DMS 273 treated with DMSO at 0.1 percent for 48 hours (cell line): ENCODE data around the gene ZNRF3.
"Not testable (repeated sequence)": the region's sequence is repeated elsewhere in the genome, so short reads cannot be mapped to it uniquely, and the experiment has no call there.

Source experiments
- DNase-seq: peaks from one replicate; lab custom pipeline; 2025; lab: John Stamatoyannopoulos, UW

Gene ZNRF3

GRCh38 chr22:29069463-29069862 lies 186.1 kb downstream of the ZNRF3 start:
- DNase-seq, result no peak

GRCh38 chr22:29070490-29070889 lies 187.1 kb downstream of the ZNRF3 start:
- no peak for DNase-seq

DNA sequence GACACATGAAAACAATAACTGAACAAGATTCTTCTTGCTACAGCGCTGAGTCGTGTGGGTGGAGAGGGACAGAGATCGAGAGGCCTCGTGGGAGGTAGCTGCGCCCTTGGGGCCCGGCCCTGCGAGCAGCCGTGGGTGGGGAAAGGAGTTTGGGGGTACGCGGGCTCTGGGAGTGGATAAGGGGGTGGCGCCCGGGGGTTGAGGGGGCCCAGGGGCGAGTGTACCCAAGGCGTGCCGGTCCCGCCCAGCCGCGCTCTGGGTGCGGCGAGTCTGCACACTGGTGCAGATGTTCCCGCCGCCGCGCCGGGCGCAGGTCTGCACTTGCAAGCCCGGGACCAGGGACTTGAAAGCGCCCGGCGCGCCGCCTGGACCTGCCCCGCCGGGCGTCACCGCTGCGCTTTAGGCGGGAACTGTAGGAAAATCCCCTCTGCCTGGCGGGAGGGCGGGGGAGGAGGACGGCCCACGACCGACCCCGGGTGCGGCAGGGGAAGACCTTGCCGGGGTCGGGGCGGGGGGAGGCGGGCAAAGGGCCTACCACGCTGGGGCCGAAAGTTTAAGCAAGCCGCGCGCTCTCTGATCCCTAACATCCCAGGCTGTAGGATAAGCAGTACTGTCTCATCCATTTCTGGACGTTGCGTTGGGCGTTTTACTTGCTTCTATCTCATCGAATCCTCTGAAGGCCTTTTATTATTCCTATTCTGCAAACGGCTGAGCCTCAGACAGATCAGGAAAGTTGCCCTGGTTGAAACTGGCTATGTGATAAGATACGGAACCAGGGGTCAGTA lies 188.1 kb downstream of the ZNRF3 start:
- DNase-seq, result peak; percentile 28

GRCh38 chr22:29072193-29072978 lies 189.0 kb downstream of the ZNRF3 start:
- DNase-seq, result no peak

DNA sequence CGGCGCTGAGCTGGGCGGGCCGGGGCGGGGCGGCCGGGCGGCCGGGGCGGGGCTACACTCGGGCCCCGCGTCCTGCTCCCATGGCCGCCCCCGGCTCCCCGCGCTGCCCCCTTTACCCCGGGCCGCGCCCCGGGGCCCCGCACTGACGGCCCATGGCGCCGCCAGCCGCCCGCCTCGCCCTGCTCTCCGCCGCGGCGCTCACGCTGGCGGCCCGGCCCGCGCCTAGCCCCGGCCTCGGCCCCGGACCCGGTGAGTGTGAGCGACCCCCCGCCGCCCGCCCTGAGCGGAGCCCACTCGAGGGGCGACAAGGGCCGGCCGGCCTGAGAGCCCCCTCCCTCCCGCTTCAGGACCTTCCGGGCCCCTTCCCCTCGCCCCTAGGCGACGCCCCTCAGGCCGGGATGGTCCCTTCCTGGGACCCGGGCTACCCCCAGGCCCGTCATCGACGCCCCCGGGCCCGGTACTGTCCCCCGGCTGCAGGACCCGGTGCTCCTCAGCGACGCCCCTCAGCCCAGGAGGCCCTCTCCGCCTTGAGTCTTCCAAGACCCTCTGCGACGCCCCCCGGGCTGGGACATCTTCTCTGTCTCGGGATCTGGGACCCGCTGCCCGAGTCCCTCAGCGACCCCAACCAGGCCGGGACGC lies 189.7 kb downstream of the ZNRF3 start, which contains the start of gene KREMEN1:
KREMEN1 (plus strand) TSS at position 57 of the 639 bp plus-strand sequence; CDS start at position 153, 96 bp downstream.
- DNase-seq, result no peak

DNA sequence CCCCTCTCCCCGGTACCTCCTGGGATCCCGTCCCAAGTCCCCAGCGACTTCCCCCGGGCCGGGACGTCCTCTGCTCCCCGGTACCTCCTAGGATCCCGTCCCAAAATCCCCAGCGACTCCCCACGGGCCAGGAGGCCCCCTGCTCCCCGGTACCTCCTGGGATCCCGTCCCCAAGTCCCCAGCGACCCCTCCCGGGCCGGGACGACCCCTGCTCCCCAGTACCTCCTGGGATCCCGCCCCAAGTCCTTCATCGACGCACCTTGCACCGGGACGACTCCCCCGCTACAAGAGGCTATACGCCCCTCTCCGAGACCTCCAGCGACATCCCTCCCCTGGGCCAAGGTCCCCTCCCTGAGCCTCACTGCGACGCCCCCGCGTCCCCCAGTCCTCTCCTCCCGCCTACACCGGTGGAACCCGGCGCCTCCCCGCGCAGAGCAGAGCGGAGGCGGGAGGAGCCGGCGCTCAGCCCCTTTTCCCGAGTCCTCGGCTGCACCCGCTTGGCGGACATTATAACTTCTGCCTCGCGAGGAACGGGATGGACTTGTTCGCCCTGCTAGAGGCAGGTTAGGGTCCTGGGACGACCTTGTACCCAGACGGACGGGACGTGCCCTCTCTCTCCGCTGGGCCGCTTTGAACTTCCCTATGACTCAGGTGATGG lies 190.4 kb downstream of the ZNRF3 start:
- no peak for DNase-seq

GRCh38 chr22:29074276-29074772 lies 191.0 kb downstream of the ZNRF3 start:
- no peak for DNase-seq

GRCh38 chr22:29078036-29078868 lies 194.9 kb downstream of the ZNRF3 start:
- no peak for DNase-seq

GRCh38 chr22:29078869-29079207 lies 195.5 kb downstream of the ZNRF3 start:
- no peak for DNase-seq

- DNase-seq, result peak; percentile 65
These were observed 196.0 kb downstream of the ZNRF3 start for GRCh38 chr22:29079218-29079901.

GRCh38 chr22:29080106-29080975 lies 197.0 kb downstream of the ZNRF3 start:
- DNase-seq, result peak; percentile 84

DNA sequence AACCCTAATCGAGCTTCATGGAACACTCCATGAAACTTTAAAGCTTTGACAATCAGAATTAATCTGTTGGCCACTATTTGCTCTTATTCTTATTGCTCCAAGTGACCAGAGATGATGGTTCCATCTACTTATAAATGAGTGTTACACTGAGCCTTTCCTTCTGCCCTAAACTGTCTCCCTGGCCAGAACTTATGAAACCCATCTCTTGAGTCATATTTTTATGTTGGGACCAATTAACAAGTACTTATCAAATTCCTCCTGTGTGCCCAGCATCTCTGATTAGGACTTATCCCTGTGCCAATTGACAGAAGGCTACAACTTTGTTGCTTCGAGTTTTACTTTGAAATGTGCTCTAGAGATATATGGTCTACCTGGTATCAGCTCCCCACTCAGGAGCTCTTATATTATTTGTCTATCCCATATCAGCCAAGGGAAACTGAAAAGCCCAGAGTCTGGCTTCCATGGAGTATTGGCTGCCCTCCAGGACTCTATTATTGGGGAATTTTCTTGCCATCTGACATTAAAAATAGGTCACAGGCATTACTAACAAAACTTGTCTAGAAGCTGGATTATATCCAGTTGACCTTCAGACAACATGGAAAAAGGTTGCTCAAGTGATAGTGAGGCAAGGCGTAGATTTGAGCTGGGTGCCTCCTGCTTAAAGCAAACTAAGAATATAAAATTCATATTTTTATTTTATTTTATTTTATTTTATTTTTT lies 198.3 kb downstream of the ZNRF3 start:
- DNase-seq, result no peak

DNA sequence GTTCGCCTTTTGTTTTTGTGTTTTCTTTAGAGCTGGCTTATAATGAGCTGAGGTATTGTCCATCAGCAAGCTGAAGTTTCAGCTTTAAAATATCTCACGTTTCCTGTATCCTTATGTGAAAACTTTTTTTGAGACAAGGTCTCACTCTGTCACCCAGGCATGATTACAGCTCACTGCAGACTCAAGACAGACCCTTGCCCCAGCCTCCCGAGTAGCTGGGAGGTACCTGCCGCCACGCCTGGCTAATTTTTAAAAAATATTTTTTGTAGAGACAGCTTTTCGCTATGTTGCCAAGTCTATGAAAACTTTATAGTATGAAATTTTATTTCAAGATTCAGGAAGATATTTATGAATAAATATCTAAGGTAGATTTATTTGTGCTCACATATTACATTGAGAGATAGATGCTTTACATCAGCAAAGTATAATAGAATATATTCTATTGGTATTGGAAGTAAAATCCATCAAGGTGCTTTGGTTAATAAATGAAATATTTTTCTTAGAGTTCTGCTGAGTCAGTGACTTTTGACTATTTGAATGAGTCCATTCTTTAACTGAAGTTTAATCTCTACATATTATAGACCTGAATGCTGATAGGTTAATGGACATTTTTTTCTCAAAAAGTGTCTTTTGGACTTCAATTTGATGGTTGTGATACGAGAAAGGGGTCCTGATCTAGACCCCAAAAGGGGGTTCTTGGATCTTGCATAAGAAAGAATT lies 199.6 kb downstream of the ZNRF3 start:
- no peak for DNase-seq

GRCh38 chr22:29083576-29083932 lies 200.2 kb downstream of the ZNRF3 start:
- not testable (repeated sequence) for DNase-seq

GRCh38 chr22:29083933-29084591 lies 200.7 kb downstream of the ZNRF3 start:
- no peak for DNase-seq

GRCh38 chr22:29087012-29087411 lies 203.6 kb downstream of the ZNRF3 start:
- DNase-seq, result no peak

- DNase-seq, result no peak
These were observed 205.4 kb downstream of the ZNRF3 start for GRCh38 chr22:29088809-29089208.

DNA sequence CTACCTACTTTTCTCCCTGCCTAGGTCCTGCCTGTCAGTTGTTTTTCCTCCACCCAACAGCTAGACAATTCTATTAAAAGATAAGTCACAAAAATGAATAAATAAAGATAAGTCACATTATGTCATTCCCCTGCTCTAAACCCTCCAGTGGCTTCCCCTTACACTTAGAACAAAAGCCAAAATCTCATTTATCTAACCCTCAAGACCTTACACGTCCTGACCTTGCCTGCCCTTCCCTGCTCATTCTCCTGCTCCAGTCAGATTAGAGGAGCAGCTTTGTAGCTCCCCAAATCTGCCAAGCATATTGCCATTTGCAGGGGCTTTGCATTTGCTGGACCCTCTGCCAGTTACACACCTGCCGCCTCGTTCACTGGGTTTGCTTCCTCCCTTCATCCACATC lies 206.1 kb downstream of the ZNRF3 start:
- DNase-seq, result no peak
